ENCODE results near the gene THBS4. TPM values are rescaled to one million over a fixed set of nuclear protein-coding genes. Genes with fewer than 3 reads are reported as not detected.

THBS4 gene
- total RNA-seq, 2 experiments from 2014 or later: 0.41 to 0.76 TPM

Other genes with a start within 250 kb of the THBS4 start
- gene MTX3, start 44.1 kb upstream of the THBS4 start, total RNA-seq: 10 to 100 TPM; 15.6 to 16.2 TPM
- 10 to 100 TPM; 22.0 to 25.1 TPM for gene SERINC5, start 220.7 kb downstream of the THBS4 start, total RNA-seq